ENCODE results near the gene UTP3.
A peak's percentile ranks its signal among the peaks of the same experiment; 100 is the strongest.

UTP3 gene

GRCh38 chr4:70704215-70704930, 16.0 kb downstream of the UTP3 start:
- peaks cover 31% of the 10 kb centered on the region for H3K4me1 Mint-ChIP-seq (ENCODE audit: low read depth)
- no peaks in the 10 kb centered on the region for H3K27me3 Mint-ChIP-seq
- H3K9me3 Mint-ChIP-seq (ENCODE audit: low read depth) = no peaks in the 10 kb centered on the region
- peak overlapping the region; percentile 88 for H3K4me3 Mint-ChIP-seq
- peak overlapping the region; percentile 82 for H3K27ac Mint-ChIP-seq
- no peaks in the 10 kb centered on the region for H3K36me3 Mint-ChIP-seq

GRCh38 chr4:70704931-70705182, 16.5 kb downstream of the UTP3 start:
- H3K9me3 Mint-ChIP-seq (ENCODE audit: low read depth) = no peaks in the 10 kb centered on the region
- H3K4me1 Mint-ChIP-seq (ENCODE audit: low read depth) = peaks cover 35% of the 10 kb centered on the region
- H3K36me3 Mint-ChIP-seq = no peaks in the 10 kb centered on the region
- no peaks in the 10 kb centered on the region for H3K27me3 Mint-ChIP-seq
- no peak overlapping the region for H3K4me3 Mint-ChIP-seq
- no peak overlapping the region for H3K27ac Mint-ChIP-seq

- Mint-ChIP-seq H3K27ac (peak overlapping the region; percentile 94), H3K36me3 (no peaks in the 10 kb centered on the region), H3K27me3 (no peaks in the 10 kb centered on the region), H3K9me3 (ENCODE audit: low read depth) (no peaks in the 10 kb centered on the region), H3K4me3 (peak overlapping the region; percentile 93), H3K4me1 (ENCODE audit: low read depth) (peaks cover 37% of the 10 kb centered on the region)
Observed at GRCh38 chr4:70705183-70706043, 17.1 kb downstream of the UTP3 start.

- H3K9me3 Mint-ChIP-seq (ENCODE audit: low read depth) = no peaks in the 10 kb centered on the region
- H3K27me3 Mint-ChIP-seq = no peaks in the 10 kb centered on the region
- peaks cover 37% of the 10 kb centered on the region for H3K4me1 Mint-ChIP-seq (ENCODE audit: low read depth)
- H3K36me3 Mint-ChIP-seq = no peaks in the 10 kb centered on the region
- peak overlapping the region; percentile 94 for H3K27ac Mint-ChIP-seq
- H3K4me3 Mint-ChIP-seq = peak overlapping the region; percentile 93
Observed at GRCh38 chr4:70706044-70706461, 17.7 kb downstream of the UTP3 start.

- Mint-ChIP-seq H3K27ac (peak overlapping the region; percentile 94), H3K36me3 (no peaks in the 10 kb centered on the region), H3K4me3 (peak overlapping the region; percentile 93), H3K4me1 (ENCODE audit: low read depth) (peaks cover 40% of the 10 kb centered on the region), H3K9me3 (ENCODE audit: low read depth) (no peaks in the 10 kb centered on the region), H3K27me3 (no peaks in the 10 kb centered on the region)
Observed at GRCh38 chr4:70706516-70706915, 18.2 kb downstream of the UTP3 start.

GRCh38 chr4:70709611-70710205, 21.4 kb downstream of the UTP3 start:
- Mint-ChIP-seq H3K4me1 (ENCODE audit: low read depth) (peaks cover 56% of the 10 kb centered on the region), H3K4me3 (no peak overlapping the region), H3K27ac (no peak overlapping the region)

GRCh38 chr4:70711599-70711998, 23.3 kb downstream of the UTP3 start:
- peaks cover 52% of the 10 kb centered on the region for H3K4me1 Mint-ChIP-seq (ENCODE audit: low read depth)
- H3K4me3 Mint-ChIP-seq = peak overlapping the region; percentile 56
- H3K36me3 Mint-ChIP-seq = no peaks in the 10 kb centered on the region
- H3K27ac Mint-ChIP-seq = peak overlapping the region; percentile 55
- no peaks in the 10 kb centered on the region for H3K9me3 Mint-ChIP-seq (ENCODE audit: low read depth)
- no peaks in the 10 kb centered on the region for H3K27me3 Mint-ChIP-seq

More at GRCh38 chr4:70709611-70710205, 21.4 kb downstream of the UTP3 start:
- H3K9me3 Mint-ChIP-seq (ENCODE audit: low read depth) = no peaks in the 10 kb centered on the region
- H3K27me3 Mint-ChIP-seq = no peaks in the 10 kb centered on the region
- no peaks in the 10 kb centered on the region for H3K36me3 Mint-ChIP-seq

- Mint-ChIP-seq H3K9me3 (ENCODE audit: low read depth) (no peaks in the 10 kb centered on the region), H3K4me3 (no peak overlapping the region), H3K27me3 (no peaks in the 10 kb centered on the region), H3K27ac (peak overlapping the region; percentile 4), H3K4me1 (ENCODE audit: low read depth) (peaks cover 46% of the 10 kb centered on the region), H3K36me3 (no peaks in the 10 kb centered on the region)
Observed at GRCh38 chr4:70712150-70712549, 23.8 kb downstream of the UTP3 start.

- Mint-ChIP-seq H3K27me3 (no peaks in the 10 kb centered on the region), H3K9me3 (ENCODE audit: low read depth) (no peaks in the 10 kb centered on the region), H3K4me1 (ENCODE audit: low read depth) (peaks cover 47% of the 10 kb centered on the region), H3K27ac (no peak overlapping the region), H3K4me3 (no peak overlapping the region), H3K36me3 (no peaks in the 10 kb centered on the region)
Observed at GRCh38 chr4:70712604-70713452, 24.5 kb downstream of the UTP3 start.

GRCh38 chr4:70713453-70714078, 25.2 kb downstream of the UTP3 start:
- Mint-ChIP-seq H3K36me3 (no peaks in the 10 kb centered on the region), H3K27me3 (no peaks in the 10 kb centered on the region), H3K4me3 (no peak overlapping the region), H3K27ac (no peak overlapping the region), H3K9me3 (ENCODE audit: low read depth) (no peaks in the 10 kb centered on the region), H3K4me1 (ENCODE audit: low read depth) (peaks cover 47% of the 10 kb centered on the region)

GRCh38 chr4:70714079-70714887, 26.0 kb downstream of the UTP3 start:
- H3K4me3 Mint-ChIP-seq = no peak overlapping the region
- H3K27me3 Mint-ChIP-seq = no peaks in the 10 kb centered on the region
- H3K9me3 Mint-ChIP-seq (ENCODE audit: low read depth) = no peaks in the 10 kb centered on the region
- peaks cover 45% of the 10 kb centered on the region for H3K4me1 Mint-ChIP-seq (ENCODE audit: low read depth)
- H3K36me3 Mint-ChIP-seq = no peaks in the 10 kb centered on the region
- H3K27ac Mint-ChIP-seq = no peak overlapping the region

GRCh38 chr4:70715097-70715496, 26.8 kb downstream of the UTP3 start:
- H3K4me1 Mint-ChIP-seq (ENCODE audit: low read depth) = peaks cover 38% of the 10 kb centered on the region
- no peaks in the 10 kb centered on the region for H3K36me3 Mint-ChIP-seq
- no peaks in the 10 kb centered on the region for H3K9me3 Mint-ChIP-seq (ENCODE audit: low read depth)
- no peaks in the 10 kb centered on the region for H3K27me3 Mint-ChIP-seq
- H3K27ac Mint-ChIP-seq = peak overlapping the region; percentile 6
- no peak overlapping the region for H3K4me3 Mint-ChIP-seq

GRCh38 chr4:70718811-70719604, 30.7 kb downstream of the UTP3 start:
- no peak overlapping the region for H3K4me3 Mint-ChIP-seq
- H3K27ac Mint-ChIP-seq = no peak overlapping the region
- H3K9me3 Mint-ChIP-seq (ENCODE audit: low read depth) = no peaks in the 10 kb centered on the region
- no peaks in the 10 kb centered on the region for H3K36me3 Mint-ChIP-seq
- peaks cover 38% of the 10 kb centered on the region for H3K4me1 Mint-ChIP-seq (ENCODE audit: low read depth)
- no peaks in the 10 kb centered on the region for H3K27me3 Mint-ChIP-seq

All from activated naive CD8-positive, alpha-beta T cell (primary cell).